Activated T-helper 17 cell treated with anti-CD3 and anti-CD28 coated beads, Interleukin-2, amount 50 U/mL, for 72 hours (primary cell): ENCODE measurements around the gene ARHGAP35. TPM values are rescaled to one million over a fixed set of nuclear protein-coding genes. Genes with fewer than 3 reads are reported as not detected.
A peak's percentile ranks its signal among the peaks of the same experiment; 100 is the strongest.
"Not testable (repeated sequence)": the region's sequence is repeated elsewhere in the genome, so short reads cannot be mapped to it uniquely, and the experiment has no call there.

Source experiments
- ATAC-seq: fragments of 150-1000 bp; cut with Tn5 transposase; replicated peaks from 2 replicates; pipeline ENCODE4 v1.10.0; 2021; ENCODE audit warnings: mild to moderate bottlenecking, moderate library complexity
- H3K27ac Mint-ChIP-seq: one replicate; pipeline ENCODE4 v1.8.0; 2022; ENCODE audit warnings: mixed read lengths
- H3K27me3 Mint-ChIP-seq: one replicate; pipeline ENCODE4 v1.8.0; 2022; ENCODE audit warnings: mixed read lengths
- H3K36me3 Mint-ChIP-seq: one replicate; pipeline ENCODE4 v1.8.0; 2022; ENCODE audit warnings: low read depth, mild to moderate bottlenecking, mixed read lengths
- H3K4me1 Mint-ChIP-seq: one replicate; pipeline ENCODE4 v1.8.0; 2022; ENCODE audit warnings: mixed read lengths
- H3K4me3 Mint-ChIP-seq: one replicate; pipeline ENCODE4 v1.8.0; 2022; ENCODE audit warnings: mild to moderate bottlenecking, mixed read lengths
- H3K9me3 Mint-ChIP-seq: one replicate; pipeline ENCODE4 v1.8.0; 2022; ENCODE audit warnings: mixed read lengths
- total RNA-seq, 2 donors: library from RNA; stranded (reverse); gene quantifications; one replicate each; pipeline ENCODE4 v1.2.3, GENCODE V29; 2022

ARHGAP35 gene
- total RNA-seq, 2 donors from 2014 or later, result 38.0 to 38.3 TPM

DNA sequence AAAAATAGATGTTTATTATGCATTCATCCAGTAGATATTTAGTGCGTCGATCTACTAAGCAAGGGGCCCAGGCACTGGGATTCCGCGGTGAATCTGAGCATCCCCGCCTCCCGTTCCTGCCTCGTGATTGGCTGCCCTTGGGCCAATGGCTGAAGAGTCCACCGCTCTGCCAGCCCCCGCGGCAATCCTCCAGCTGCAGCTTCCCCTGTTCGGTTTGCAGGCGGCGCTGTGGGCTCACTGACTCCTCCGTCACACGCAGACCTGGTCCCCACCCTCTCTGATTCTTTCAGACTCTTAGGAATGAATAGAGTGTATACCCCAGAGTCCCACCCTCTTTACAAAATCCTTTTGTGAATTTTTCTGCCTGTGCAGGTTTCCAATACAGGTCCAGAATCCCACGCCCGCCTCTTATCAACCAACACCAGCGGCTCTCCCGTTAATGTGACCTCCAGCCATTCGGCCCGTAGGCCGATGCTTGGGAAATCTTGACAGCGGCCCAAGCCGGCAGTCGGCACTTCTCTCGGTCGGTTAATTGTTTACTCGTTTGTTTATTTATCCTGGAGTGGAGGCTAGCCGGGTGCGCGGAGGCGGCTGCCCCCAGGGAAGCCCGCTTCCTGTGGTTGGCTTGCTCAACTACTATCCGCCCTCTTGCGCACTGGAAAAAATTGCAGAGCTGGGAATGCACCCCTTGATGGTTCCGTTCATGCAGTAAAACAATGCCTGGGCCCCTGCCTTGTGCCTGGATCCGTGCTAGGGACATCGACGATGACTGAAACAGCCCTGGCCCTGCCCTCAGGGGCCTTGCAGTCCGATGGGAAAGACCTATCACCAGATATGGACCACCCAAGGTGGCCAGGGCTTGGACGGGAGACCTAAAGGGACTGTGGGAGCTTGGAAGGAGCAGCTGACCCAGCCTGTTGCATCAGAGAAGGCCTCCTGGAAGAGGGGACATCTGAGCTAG, 4.5 kb upstream of the ARHGAP35 start:
- peaks cover 13% of the 10 kb centered on the region for H3K4me1 Mint-ChIP-seq
- no peaks in the 10 kb centered on the region for H3K27me3 Mint-ChIP-seq
- H3K36me3 Mint-ChIP-seq, result no peaks in the 10 kb centered on the region
- ATAC-seq, result peak; percentile 73
- peak overlapping the region; percentile 88 for H3K27ac Mint-ChIP-seq
- H3K9me3 Mint-ChIP-seq, result peaks cover 3% of the 10 kb centered on the region
- H3K4me3 Mint-ChIP-seq, result peak overlapping the region; percentile 85

DNA sequence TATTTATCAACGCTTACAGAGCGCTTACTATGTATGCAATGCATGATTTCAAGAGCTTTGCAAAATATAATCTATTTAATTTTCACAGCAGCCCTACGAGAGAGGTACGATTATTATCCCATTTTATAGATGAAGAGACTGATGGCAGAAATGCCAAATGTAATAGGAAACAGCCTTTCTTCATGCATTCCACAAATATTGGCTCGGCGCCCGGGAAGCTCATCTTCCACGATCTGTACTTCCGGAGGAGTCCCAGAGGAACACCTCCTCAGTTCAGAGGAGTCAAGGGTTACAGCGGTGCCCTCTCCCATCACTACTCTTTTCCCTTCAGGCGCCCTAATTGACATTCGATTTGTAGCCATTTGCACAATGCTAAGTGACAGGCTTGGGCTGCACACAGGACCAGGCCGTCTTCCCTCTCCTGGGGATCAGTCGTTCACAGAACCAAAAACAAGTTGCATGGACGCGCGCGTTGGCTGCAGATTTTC, 1.1 kb upstream of the ARHGAP35 start:
- H3K27me3 Mint-ChIP-seq, result no peaks in the 10 kb centered on the region
- peaks cover 13% of the 10 kb centered on the region for H3K4me1 Mint-ChIP-seq
- no peaks in the 10 kb centered on the region for H3K36me3 Mint-ChIP-seq
- ATAC-seq, result no peak
- H3K9me3 Mint-ChIP-seq, result peaks cover 3% of the 10 kb centered on the region
- H3K27ac Mint-ChIP-seq, result peak overlapping the region; percentile 13
- H3K4me3 Mint-ChIP-seq, result peak overlapping the region; percentile 76

DNA sequence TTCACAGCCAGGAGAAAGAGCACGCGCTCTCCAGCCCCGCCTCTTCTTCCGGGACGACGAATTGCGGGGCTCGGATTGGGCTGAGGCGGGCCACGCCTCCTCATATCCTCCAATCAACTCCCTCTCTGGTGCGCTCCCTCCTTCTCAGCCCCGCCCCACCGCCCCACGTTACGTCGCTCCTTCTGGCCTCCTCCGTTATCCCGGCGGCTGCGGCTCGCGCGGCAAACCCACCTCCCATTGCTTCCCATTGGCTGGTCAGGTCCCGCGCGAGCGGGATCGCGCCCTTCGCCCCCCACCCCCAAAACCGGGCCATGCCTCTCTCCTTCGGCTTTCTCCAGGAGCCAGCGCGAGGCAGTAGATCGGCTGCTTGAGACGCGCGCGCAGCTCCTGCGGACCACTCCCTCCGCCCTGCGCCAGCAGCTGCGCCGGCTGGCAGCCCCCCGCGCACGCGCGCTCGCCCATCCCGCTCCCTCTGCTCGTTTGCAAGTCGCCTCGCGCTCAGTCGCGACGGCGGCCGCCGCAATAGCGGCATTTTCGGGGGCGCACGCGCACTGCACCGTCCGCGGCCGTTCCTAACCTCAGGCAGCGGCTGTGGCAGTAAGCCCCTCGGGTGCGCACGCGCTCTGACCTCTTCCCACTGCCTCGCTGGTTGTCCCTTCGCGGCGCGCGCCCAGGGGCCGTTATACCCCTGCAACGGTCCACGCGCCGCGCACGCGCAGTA, 512 bp upstream of the ARHGAP35 start:
- ATAC-seq, result peak; percentile 87
- Mint-ChIP-seq H3K27me3 (no peaks in the 10 kb centered on the region), H3K9me3 (peaks cover 3% of the 10 kb centered on the region), H3K4me3 (peak overlapping the region; percentile 76), H3K36me3 (peaks cover 2% of the 10 kb centered on the region), H3K4me1 (peaks cover 15% of the 10 kb centered on the region), H3K27ac (peak overlapping the region; percentile 13)

DNA sequence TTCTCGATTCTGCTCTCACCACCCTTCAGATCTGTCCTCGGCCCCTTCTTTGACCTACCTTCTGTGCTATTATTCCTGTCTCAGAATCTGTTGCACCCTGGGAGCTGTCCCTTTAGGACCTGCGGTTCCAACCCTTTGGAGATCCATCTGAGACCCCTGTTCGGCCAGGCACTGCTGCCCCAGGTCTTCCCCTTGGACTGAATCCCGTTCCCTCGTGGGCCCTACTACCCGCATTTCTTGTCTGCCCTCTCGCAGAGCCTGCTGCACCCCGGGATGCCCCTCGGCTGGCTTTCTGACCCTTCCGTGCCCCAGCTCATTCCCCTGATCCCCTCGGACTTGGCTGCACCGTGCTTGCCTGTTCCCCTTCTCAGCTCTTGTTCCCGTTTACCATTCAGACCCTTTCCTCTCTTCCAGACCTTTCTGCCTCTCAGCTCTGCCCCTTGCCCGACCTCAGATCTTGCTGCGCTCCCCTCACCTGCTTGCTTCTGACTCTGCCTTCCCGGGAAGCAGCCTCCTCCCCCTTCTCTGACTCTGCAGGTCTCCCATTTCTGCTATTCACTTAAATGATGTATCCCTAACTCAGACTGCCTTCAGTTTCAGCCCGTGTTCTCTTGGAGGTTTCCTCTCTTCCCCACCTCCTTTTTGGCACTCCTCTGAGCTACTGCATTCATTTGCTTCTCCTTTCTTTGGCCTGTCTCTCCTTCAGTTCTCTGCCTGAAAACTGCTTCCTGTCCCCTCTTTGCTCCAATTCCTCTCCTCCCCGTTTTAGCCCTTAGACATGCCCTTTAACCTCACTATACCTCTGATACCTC, 1.1 kb downstream of the ARHGAP35 start:
- no peak for ATAC-seq
- Mint-ChIP-seq H3K36me3 (peaks cover 14% of the 10 kb centered on the region), H3K27me3 (no peaks in the 10 kb centered on the region)

DNA sequence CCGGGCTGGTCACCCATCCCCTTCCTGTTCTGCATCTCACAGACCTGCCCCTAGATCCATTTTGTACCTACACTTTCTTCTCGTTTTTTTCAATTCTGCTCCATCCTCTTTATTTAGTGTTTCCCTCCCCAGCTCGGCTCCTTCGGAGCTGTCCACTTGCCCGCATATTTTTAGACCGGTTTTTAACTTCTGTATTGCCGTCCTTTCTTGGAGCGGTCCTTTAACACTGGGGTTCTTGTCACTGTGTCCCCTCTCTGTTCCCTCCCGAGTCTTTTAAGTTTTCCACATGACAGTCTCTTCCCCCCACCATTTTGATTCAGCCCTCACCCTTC, 1.7 kb downstream of the ARHGAP35 start:
- peaks cover 27% of the 10 kb centered on the region for H3K4me1 Mint-ChIP-seq
- H3K27me3 Mint-ChIP-seq, result no peaks in the 10 kb centered on the region
- H3K27ac Mint-ChIP-seq, result no peak overlapping the region
- no peak for ATAC-seq
- peaks cover 3% of the 10 kb centered on the region for H3K9me3 Mint-ChIP-seq
- H3K36me3 Mint-ChIP-seq, result peaks cover 14% of the 10 kb centered on the region
- no peak overlapping the region for H3K4me3 Mint-ChIP-seq

More for the DNA sequence above, 1.1 kb downstream of the ARHGAP35 start:
- no peak overlapping the region for H3K27ac Mint-ChIP-seq
- peaks cover 22% of the 10 kb centered on the region for H3K4me1 Mint-ChIP-seq
- H3K4me3 Mint-ChIP-seq, result no peak overlapping the region
- H3K9me3 Mint-ChIP-seq, result peaks cover 3% of the 10 kb centered on the region

DNA sequence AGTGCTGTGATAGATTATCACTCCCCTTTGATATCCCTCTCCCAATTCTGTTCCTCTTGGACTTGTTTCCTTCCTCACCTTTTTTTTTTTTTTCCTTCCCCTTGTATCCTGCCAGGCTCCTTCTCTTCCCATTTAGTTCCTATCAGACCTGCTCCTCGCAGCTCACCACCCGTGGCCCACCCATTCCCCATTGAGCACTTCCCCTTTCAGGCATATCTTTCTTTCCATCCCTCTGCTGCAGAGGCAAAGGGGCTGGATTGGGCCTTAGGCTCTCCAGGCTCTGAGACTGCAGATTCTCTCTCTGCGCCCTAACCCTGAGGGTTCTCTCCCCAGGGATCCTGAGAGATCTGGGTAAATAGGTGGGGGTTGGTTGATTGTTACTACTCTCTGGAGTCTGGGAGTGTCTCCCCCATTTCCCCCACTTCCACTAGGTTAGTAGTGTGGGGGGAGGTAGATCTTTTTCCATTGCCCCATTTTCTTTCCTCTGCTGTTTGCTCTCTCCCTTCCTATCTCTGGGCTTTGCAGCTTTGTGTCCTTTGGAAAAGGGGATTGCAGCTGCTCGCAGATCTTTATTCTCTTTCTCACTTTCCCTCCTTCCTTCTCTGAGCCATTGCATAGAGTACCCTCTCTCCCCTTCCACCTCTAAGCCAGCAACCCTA, 2.3 kb downstream of the ARHGAP35 start:
- H3K4me3 Mint-ChIP-seq, result no peak overlapping the region

DNA sequence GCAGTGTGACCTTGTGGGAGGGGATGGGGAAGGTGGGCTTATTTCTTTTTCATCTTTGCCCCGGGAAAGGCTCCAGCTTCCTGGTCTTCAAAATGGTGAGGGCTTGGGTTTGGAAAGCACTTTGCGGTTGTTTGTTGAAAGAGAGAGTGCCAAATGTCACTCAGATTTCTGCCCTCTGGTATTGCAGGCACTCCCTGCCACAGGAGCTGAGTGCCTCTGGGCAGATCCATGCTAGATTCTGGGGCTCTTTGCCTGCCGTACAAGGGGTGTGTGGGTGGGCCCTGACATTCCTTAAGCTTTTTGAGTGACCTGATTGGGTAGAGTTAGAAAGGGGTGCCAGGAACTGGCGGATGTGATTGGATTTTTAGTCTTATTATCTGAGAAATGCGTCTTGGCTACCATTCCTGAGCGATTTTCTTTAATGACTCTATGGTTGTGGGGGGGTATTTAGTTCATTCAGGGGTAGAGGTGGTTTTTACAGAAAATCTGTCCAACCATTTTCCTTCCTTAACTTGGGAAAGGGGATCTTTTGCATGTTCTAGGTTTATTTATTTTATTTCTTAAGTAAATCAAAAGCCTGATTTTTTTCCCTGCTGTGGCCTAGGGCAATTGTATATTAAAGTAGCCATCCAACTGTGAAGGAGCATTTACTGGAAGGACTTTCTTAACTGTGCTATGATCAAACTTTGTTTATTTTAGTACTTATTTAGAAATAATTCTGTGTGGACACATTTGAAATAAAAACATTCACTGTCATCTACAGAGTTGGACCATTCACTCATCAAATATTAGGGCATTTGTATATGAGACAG, 3.2 kb downstream of the ARHGAP35 start:
- Mint-ChIP-seq H3K4me3 (no peak overlapping the region), H3K4me1 (peaks cover 35% of the 10 kb centered on the region), H3K27me3 (no peaks in the 10 kb centered on the region), H3K27ac (no peak overlapping the region), H3K36me3 (peaks cover 14% of the 10 kb centered on the region), H3K9me3 (peaks cover 3% of the 10 kb centered on the region)
- ATAC-seq, result no peak

More for the DNA sequence above, 2.3 kb downstream of the ARHGAP35 start:
- Mint-ChIP-seq H3K27ac (no peak overlapping the region), H3K27me3 (no peaks in the 10 kb centered on the region), H3K4me1 (peaks cover 29% of the 10 kb centered on the region), H3K36me3 (peaks cover 14% of the 10 kb centered on the region), H3K9me3 (peaks cover 3% of the 10 kb centered on the region)
- ATAC-seq, result no peak

DNA sequence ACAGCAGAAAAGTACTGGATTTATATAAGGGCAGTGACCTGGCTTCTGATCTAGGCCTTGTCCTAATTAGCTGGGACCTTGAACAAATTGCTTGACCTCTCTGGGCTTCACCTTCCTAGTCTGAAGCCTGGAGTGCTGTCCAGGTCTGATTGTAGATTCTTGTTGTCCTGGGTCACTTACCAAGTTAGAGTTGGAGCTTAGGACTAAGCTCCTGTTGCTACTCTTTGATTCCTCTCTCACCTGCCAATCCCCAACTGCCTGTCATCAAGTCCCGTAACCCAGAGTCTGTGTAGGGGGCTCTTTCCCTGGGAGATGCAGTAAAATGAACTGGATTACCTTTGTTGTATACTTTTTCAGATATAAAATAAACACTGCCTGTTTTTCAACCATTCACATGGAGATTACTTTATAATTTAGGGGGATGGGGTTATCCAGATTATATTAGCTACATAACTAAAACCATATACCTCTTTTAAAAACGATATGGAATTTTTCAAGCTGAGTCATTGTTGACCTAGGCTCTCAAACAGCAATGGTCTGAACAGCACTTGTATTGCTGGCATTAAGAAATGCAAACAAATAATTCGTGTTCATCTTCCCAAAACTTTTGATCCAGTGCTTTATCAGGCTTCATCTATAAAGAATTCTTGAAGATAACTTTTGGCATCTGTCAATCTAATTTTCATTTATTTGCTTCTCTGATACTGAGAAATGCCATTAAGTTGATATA, 5.8 kb downstream of the ARHGAP35 start:
- Mint-ChIP-seq H3K4me3 (no peak overlapping the region), H3K4me1 (peaks cover 30% of the 10 kb centered on the region), H3K27ac (peak overlapping the region; percentile 27), H3K36me3 (peaks cover 14% of the 10 kb centered on the region), H3K27me3 (no peaks in the 10 kb centered on the region), H3K9me3 (no peaks in the 10 kb centered on the region)
- no peak for ATAC-seq

DNA sequence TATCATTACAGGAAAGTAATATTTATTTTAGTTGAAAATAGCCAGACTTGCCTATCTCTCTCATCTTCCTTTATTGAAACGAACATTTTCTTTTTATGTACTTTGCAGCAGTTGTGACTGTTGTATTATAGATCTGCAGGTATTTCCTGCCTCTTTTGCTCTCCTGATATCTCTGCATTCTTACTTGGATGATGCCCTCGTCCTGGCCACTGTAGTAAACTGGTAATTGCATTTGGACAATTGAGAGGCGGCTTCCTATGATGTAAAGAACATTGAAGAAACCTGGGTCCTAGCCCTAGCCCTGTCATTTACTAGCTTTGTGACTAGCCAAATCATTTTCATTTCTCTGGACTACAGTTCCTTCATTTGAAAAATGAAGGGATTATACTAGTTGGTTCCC, 6.4 kb downstream of the ARHGAP35 start:
- Mint-ChIP-seq H3K9me3 (no peaks in the 10 kb centered on the region), H3K4me1 (peaks cover 30% of the 10 kb centered on the region), H3K36me3 (peaks cover 14% of the 10 kb centered on the region), H3K4me3 (no peak overlapping the region), H3K27ac (peak overlapping the region; percentile 9), H3K27me3 (no peaks in the 10 kb centered on the region)
- no peak for ATAC-seq

DNA sequence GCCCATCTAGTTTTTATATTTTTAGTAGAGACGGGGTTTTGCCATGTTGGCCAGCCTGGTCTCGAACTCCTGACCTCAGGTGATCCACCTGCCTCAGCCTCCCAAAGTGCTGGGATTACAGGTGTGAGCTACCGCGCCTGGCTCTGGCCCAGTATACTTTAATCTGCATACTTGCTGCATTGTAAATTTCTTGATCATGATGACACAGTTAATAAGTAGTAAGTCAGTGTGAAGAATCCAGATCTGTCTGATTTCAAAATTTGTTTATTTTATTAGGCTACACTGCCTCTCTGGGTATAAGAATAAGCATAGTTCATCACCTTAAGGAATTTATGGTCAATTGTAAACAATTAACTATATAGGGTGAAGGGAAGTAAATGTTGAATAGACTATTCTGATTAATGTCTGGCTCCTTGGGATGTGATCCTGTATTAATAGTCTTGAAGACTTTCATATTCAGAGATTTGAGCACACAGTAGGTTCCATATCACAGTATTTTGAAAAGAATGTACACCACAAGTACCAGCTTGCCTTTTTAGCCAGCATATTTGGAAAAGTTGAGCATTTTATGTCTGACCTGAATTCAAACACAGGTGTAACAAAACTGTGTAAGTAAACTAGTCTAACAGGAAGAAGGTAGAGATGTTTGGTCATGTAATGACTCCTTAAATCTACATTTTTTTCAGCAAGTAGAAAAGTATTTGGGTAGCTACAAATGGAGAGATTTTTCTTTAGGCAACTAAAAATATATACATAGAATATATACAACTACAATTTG, 7.4 kb downstream of the ARHGAP35 start:
- ATAC-seq, result no peak
- Mint-ChIP-seq H3K27ac (peak overlapping the region; percentile 32), H3K9me3 (no peaks in the 10 kb centered on the region), H3K4me1 (peaks cover 30% of the 10 kb centered on the region), H3K36me3 (peaks cover 14% of the 10 kb centered on the region), H3K27me3 (no peaks in the 10 kb centered on the region), H3K4me3 (no peak overlapping the region)

DNA sequence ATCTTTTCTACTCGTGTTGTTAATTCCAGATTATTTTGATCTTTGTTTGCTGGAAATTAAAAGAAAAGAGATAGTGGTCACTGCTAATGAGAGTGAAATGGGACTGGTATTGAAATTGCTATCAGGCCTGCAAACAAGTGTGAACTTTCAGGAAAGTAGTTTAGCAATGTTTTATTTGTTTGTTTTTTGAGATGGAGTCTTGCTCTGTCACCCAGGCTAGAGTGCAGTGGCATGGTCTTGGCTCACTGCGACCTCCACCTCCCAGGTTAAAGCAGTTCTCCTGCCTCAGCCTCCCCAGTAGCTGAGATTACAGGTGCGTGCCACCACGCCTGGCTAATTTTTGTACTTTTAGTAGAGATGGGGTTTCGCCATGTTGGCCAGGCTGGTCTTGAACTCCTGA, 10.4 kb downstream of the ARHGAP35 start:
- H3K4me3 Mint-ChIP-seq, ATAC-seq, H3K9me3 Mint-ChIP-seq, H3K27ac Mint-ChIP-seq, H3K27me3 Mint-ChIP-seq: not testable (repeated sequence)
- Mint-ChIP-seq H3K36me3 (peaks cover 15% of the 10 kb centered on the region), H3K4me1 (peaks cover 19% of the 10 kb centered on the region)

DNA sequence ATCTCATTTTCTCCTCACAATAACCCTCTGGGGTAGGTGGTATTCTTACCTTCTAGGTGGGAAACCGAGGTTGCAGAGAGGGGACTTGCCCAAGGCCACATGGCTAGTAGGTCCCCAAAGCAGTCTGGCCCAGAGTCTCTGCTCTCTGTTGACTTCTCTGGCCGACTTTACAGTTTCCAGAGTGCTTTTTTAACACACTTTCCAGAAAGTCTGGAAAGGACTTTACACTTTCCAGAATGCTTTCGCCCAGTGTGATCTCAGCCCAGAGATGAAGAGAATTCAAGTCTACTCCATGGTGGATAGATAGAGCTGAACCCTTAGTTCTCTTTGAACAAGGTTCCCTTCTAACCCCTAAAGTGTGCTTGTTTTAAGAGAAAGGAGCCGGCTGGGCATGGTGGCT, 12.2 kb downstream of the ARHGAP35 start:
- no peak for ATAC-seq
- Mint-ChIP-seq H3K36me3 (peaks cover 10% of the 10 kb centered on the region), H3K4me3 (no peak overlapping the region), H3K27ac (no peak overlapping the region), H3K9me3 (no peaks in the 10 kb centered on the region), H3K4me1 (peaks cover 7% of the 10 kb centered on the region), H3K27me3 (no peaks in the 10 kb centered on the region)
